Spleen (tissue), 11 donors: ENCODE measurements around the gene PFKL. TPM values are rescaled to one million over a fixed set of nuclear protein-coding genes. Genes with fewer than 3 reads are reported as not detected.

Experiments used
- DNase-seq: peaks from one replicate; pipeline ENCODE4 v3.0.0-alpha.2; 2020
- H3K27ac ChIP-seq, 8 donors: fragments of 200-600 bp; sonication (generic) in 7 of 8; 1 replicate in 4 of 8; 2 replicates in 4 of 8; pipeline versions ENCODE4 v1.5.0 to v1.8.0; 2016 to 2021; ENCODE audit warnings: inconsistent platforms in 4 of 8, mild to moderate bottlenecking in 4 of 8, moderate library complexity in 1 of 8
- H3K27me3 ChIP-seq, 7 donors: fragments of 200-600 bp; sonication (generic) in 6 of 7; replicated peaks in 1 of 7; 1 replicate in 4 of 7; 2 replicates in 3 of 7; pipeline versions ENCODE4 v1.5.0 to v1.8.0; 2016 to 2021; ENCODE audit warnings: inconsistent platforms in 3 of 7, mild to moderate bottlenecking in 1 of 7
- H3K36me3 ChIP-seq, 6 donors: fragments of 200-600 bp; sonication (generic) in 5 of 6; 1 replicate in 4 of 6; 2 replicates in 2 of 6; pipeline versions ENCODE4 v1.5.0 to v1.8.0; 2016 to 2021; ENCODE audit warnings: inconsistent platforms in 2 of 6
- H3K4me1 ChIP-seq, 6 donors: fragments of 200-600 bp; sonication (generic) in 5 of 6; 1 replicate in 3 of 6; 2 replicates in 3 of 6; pipeline versions ENCODE4 v1.5.0 to v1.8.0; 2016 to 2021; ENCODE audit warnings: inconsistent platforms in 3 of 6
- H3K4me3 ChIP-seq, 8 donors: fragments of 200-600 bp; sonication (generic) in 7 of 8; 1 replicate in 4 of 8; 2 replicates in 4 of 8; pipeline versions ENCODE4 v1.5.0 to v1.8.0; 2016 to 2021; ENCODE audit warnings: inconsistent platforms in 4 of 8, mild to moderate bottlenecking in 4 of 8, moderate library complexity in 2 of 8
- H3K9me3 ChIP-seq, 8 donors: fragments of 200-600 bp; sonication (generic) in 7 of 8; 1 replicate in 4 of 8; 2 replicates in 4 of 8; pipeline versions ENCODE4 v1.5.0 to v1.8.0; 2016 to 2021; ENCODE audit warnings: inconsistent platforms in 4 of 8
- CTCF ChIP-seq, 11 experiments: fragments of 200-600 bp in 7 of 11; fragments of 450-650 bp in 4 of 11; sonication (generic) in 4 of 11; IDR thresholded peaks in 8 of 11; conservative IDR thresholded peaks in 3 of 11; 1 replicate in 7 of 11; 2 replicates in 4 of 11; pipeline versions ENCODE4 v1.4.0 to v1.8.0; 2016 to 2021; ENCODE audit warnings: antibody characterized with exemption in 11 of 11, inconsistent platforms in 4 of 11, mild to moderate bottlenecking in 1 of 11
- POLR2A ChIP-seq, 3 donors: fragments of 450-650 bp; IDR thresholded peaks; one replicate each; pipeline ENCODE4 v1.5.1; 2017; ENCODE audit warnings: antibody characterized with exemption in 3 of 3, mild to moderate bottlenecking in 1 of 3
- POLR2AphosphoS5 ChIP-seq, 3 donors: sonication (generic); formaldehyde crosslinking; IDR thresholded peaks; one replicate each; pipeline ENCODE4 v1.5.1; 2017; ENCODE audit warnings: antibody characterized with exemption in 3 of 3
- WGBS, 5 donors: extraction: QIAGEN DNeasy Blood & Tissue Kit in 3 of 5; methylation state at CpG; one replicate each; pipeline versions ENCODE4 v1.1.5 to v1.1.7; 2013 to 2018; 5-methylcytosine and 5-hydroxymethylcytosine counted together
- intact Hi-C: fragments of 100-400 bp; cut with DNase I; formaldehyde crosslinking; loops from one replicate; pipeline ENCODE4 v1.15.0; 2023; ENCODE audit warnings: low total_unique reads
- polyA plus RNA-seq, 3 donors: library from polyadenylated mRNA; stranded (reverse); fragments of 200-250 nt; gene quantifications; one replicate each; pipeline ENCODE4 v1.2.1, GENCODE V29; 2013
- total RNA-seq, 7 donors: library from RNA; depleted of rRNA in 3 of 7; stranded (reverse); fragments of >200 nt in 3 of 7; fragmentation: NEBNext Ultra II Directional in 4 of 7; extraction: Animal tissue kit (Norgen Biotek cat#: 25700) in 4 of 7; gene quantifications; one replicate each; pipeline versions ENCODE4 v1.1.0 to v1.2.1, GENCODE V29; 2016 to 2021
- donor health status: healthy with polysubstance abuse.
- donor health status: DM: no; HTN: no; CAD: no; lungs with moderate emphysema.
- donor health status: DM: no; HTN: no; CAD: no.
- donor health status: Bipolar disorder and iron deficiency.
- donor health status: healthy.
- donor health status: DM: no; HTN: no; CAD: no.
- donor health status: DM: yes; HTN: yes; CAD: no.

The PFKL gene
- total and polyA plus RNA-seq, 10 donors: 65.9 to 145 (median 112) TPM

- Histone ChIP-seq H3K27me3 (peaks cover 0 to 25% (median 0%) of the 10 kb centered on the region in 7 donors), H3K36me3 (no peaks in the 10 kb centered on the region)
- DNase-seq: no peak
Measured at GRCh38 chr21:44293551-44294231, 6.2 kb upstream of the PFKL start.

GRCh38 chr21:44294391-44295162, 5.3 kb upstream of the PFKL start:
- peaks cover 0 to 25% (median 0%) of the 10 kb centered on the region in 7 donors for H3K27me3 ChIP-seq
- no peak for TF ChIP-seq POLR2AphosphoS5 (IDR thresholded peaks at IDR 0.05)
- no peak for TF ChIP-seq POLR2A (IDR thresholded peaks at IDR 0.05)
- no peak for TF ChIP-seq CTCF (IDR thresholded peaks at IDR 0.05 in 8 of 11, conservative IDR thresholded peaks at IDR 0.05 in 3 of 11)
- peak overlapping the region in 1 of 8 donors; percentile 17 for H3K27ac ChIP-seq
- peaks cover 16 to 63% (median 44%) of the 10 kb centered on the region in 6 donors for H3K4me1 ChIP-seq
- H3K4me3 ChIP-seq: no peak overlapping the region
- no peaks in the 10 kb centered on the region for H3K36me3 ChIP-seq
- WGBS, 5 donors: 47 to 70% (median 61%) methylated on average over 16 to 26 of the region's 26 CpGs
- no peak for DNase-seq
- intact Hi-C loops: no loop called here
- H3K9me3 ChIP-seq: no peaks in the 10 kb centered on the region

More at GRCh38 chr21:44293551-44294231, 6.2 kb upstream of the PFKL start:
- Histone ChIP-seq H3K9me3 (no peaks in the 10 kb centered on the region), H3K4me3 (no peak overlapping the region), H3K27ac (peak overlapping the region in 1 of 8 donors; percentile 17), H3K4me1 (peaks cover 10 to 54% (median 35%) of the 10 kb centered on the region in 6 donors)
- TF ChIP-seq POLR2AphosphoS5 (IDR thresholded peaks at IDR 0.05) (no peak), POLR2A (IDR thresholded peaks at IDR 0.05) (no peak), CTCF (IDR thresholded peaks at IDR 0.05 in 8 of 11, conservative IDR thresholded peaks at IDR 0.05 in 3 of 11) (no peak)
- intact Hi-C loops: no loop called here
- 79 to 85% (median 81%) methylated on average over 30 to 33 of the region's 33 CpGs for WGBS, 5 donors

- TF ChIP-seq CTCF (IDR thresholded peaks at IDR 0.05 in 8 of 11, conservative IDR thresholded peaks at IDR 0.05 in 3 of 11) (no peak), POLR2A (IDR thresholded peaks at IDR 0.05) (no peak), POLR2AphosphoS5 (IDR thresholded peaks at IDR 0.05) (no peak)
- Histone ChIP-seq H3K27me3 (peaks cover 0 to 25% (median 0%) of the 10 kb centered on the region in 7 donors), H3K9me3 (no peaks in the 10 kb centered on the region), H3K4me3 (no peak overlapping the region), H3K4me1 (peaks cover 16 to 64% (median 44%) of the 10 kb centered on the region in 6 donors), H3K27ac (no peak overlapping the region), H3K36me3 (no peaks in the 10 kb centered on the region)
- intact Hi-C loops: no loop called here
- no peak for DNase-seq
- 61 to 80% (median 75%) methylated on average over 14 of the region's 14 CpGs for WGBS, 5 donors
Measured at GRCh38 chr21:44295163-44295573, 4.7 kb upstream of the PFKL start.

GRCh38 chr21:44295646-44296045, 4.2 kb upstream of the PFKL start:
- Histone ChIP-seq H3K36me3 (no peaks in the 10 kb centered on the region), H3K27me3 (peaks cover 0 to 25% (median 0%) of the 10 kb centered on the region in 7 donors), H3K4me3 (no peak overlapping the region), H3K4me1 (peaks cover 16 to 66% (median 47%) of the 10 kb centered on the region in 6 donors), H3K27ac (no peak overlapping the region), H3K9me3 (no peaks in the 10 kb centered on the region)
- WGBS, 5 donors: 54 to 63% (median 60%) methylated on average over 5 to 10 of the region's 10 CpGs
- TF ChIP-seq POLR2AphosphoS5 (IDR thresholded peaks at IDR 0.05): no peak
- no peak for TF ChIP-seq CTCF (IDR thresholded peaks at IDR 0.05 in 8 of 11, conservative IDR thresholded peaks at IDR 0.05 in 3 of 11)
- no peak for TF ChIP-seq POLR2A (IDR thresholded peaks at IDR 0.05)
- intact Hi-C loops: no loop called here
- no peak for DNase-seq
